ENCODE measurements around the gene SGCA. TPM values are rescaled to one million over a fixed set of nuclear protein-coding genes. Genes with fewer than 3 reads are reported as not detected.

Gene SGCA
- total and polyA plus RNA-seq, 9 of the 15 experiments (the other 6 are each of a cell fraction or from before 2014, with no cell fraction given), result not detected

- peak; percentile 36 to 75 (median 61); a peak in 3 of 6 replicates for TF ChIP-seq ZBTB11 (CRISPR knock-in tag; IDR thresholded peaks at IDR 0.05)
- no peak for TF ChIP-seq PBX2 (CRISPR knock-in tag; IDR thresholded peaks at IDR 0.05; ENCODE audit: low read depth)
- TF ChIP-seq PBX2 (tag; conservative IDR thresholded peaks at IDR 0.05; ENCODE audit: low read depth), result no peak
- TF ChIP-seq ZNF511 (CRISPR knock-in tag; IDR thresholded peaks at IDR 0.05), result no peak
- no peak for TF ChIP-seq CHD7 (IDR thresholded peaks at IDR 0.05; ENCODE audit: low read depth, low read length)
- no peak for TF ChIP-seq STAG1 (CRISPR knock-in tag; IDR thresholded peaks at IDR 0.05; ENCODE audit: borderline replicate concordance)
These were observed 14.5 kb upstream of the SGCA start (continued) for GRCh38 chr17:50151041-50151936.
